K562 (cell line): ENCODE results near the gene PI16. TPM values are rescaled to one million over a fixed set of nuclear protein-coding genes. Genes with fewer than 3 reads are reported as not detected.
A peak's percentile ranks its signal among the peaks of the same experiment; 100 is the strongest.

Source experiments
- ATAC-seq: fragments of 200-7000 bp; cut with Tn5 transposase; 3 replicates; pipeline ENCODE4 v1.9.1; 2020; ENCODE audit warnings: moderate library complexity
- BruUV-seq: library from RNA; stranded (reverse); fragments of 400-500 nt; replicated peaks from 2 replicates; lab custom pipeline; 2021; lab: Mats Ljungman, UMichigan
- CTCF ChIA-PET: fragments of 300-600 bp; formaldehyde crosslinking; extraction: SDS; loops from one replicate; lab custom pipeline; 2021; ENCODE audit warnings: low intra/inter-chr PET ratio; lab: Yijun Ruan, JAX
- POLR2A ChIA-PET: fragments of 300-600, 350-650 bp; sonication (Branson Sonifier 250); formaldehyde crosslinking; extraction: SDS; loops from one replicate; lab custom pipeline; 2021; ENCODE audit warnings: antibody characterized with exemption, inconsistent platforms; lab: Yijun Ruan, JAX
- DNase-seq, 4 experiments: peaks; one replicate each; pipeline versions ENCODE4 v3.0.0 to v3.0.0-alpha.2; 2011 to 2018; ENCODE audit warnings: low spot score in 3 of 4, mixed read lengths in 3 of 4; ENCODE audit errors: extremely low read depth in 1 of 4
- FAIRE-seq: peaks from 2 replicates; lab custom pipeline; 2011; peaks lifted over from hg19 to GRCh38; lab: Jason Lieb, UNC
- H2AFZ ChIP-seq: 2 replicates; pipeline ENCODE4 v1.6.0; 2011; ENCODE audit warnings: low read depth, low read length, control low read depth, inconsistent platforms
- H3K27ac ChIP-seq: fragments of 200-600 bp; 3 replicates; pipeline ENCODE4 v1.8.0; 2011; ENCODE audit warnings: low read depth, mild to moderate bottlenecking, control low read depth, inconsistent platforms, low read length, moderate library complexity, mixed read lengths; ENCODE audit errors: extremely low read depth
- H3K27me3 ChIP-seq, 2 experiments: fragments of 300-600 bp in 1 of 2; 2 replicates in 1 of 2; 3 replicates in 1 of 2; pipeline versions ENCODE4 v1.6.0 to v1.8.0; 2011; ENCODE audit warnings: inconsistent platforms in 2 of 2, low read length in 2 of 2, mild to moderate bottlenecking in 1 of 2, mixed read lengths in 1 of 2, moderate library complexity in 1 of 2; ENCODE audit not compliant: control insufficient read depth in 2 of 2, insufficient read depth in 2 of 2
- H3K36me3 ChIP-seq: fragments of 300-600 bp; 3 replicates; pipeline ENCODE4 v1.8.0; 2011; ENCODE audit warnings: mild to moderate bottlenecking, low read length, inconsistent platforms; ENCODE audit not compliant: control insufficient read depth, insufficient read depth
- H3K4me1 ChIP-seq, 2 experiments: fragments of 200-600 bp in 1 of 2; replicated peaks in 1 of 2; 2 replicates in 1 of 2; 3 replicates in 1 of 2; pipeline versions ENCODE4 v1.5.1 to v1.8.0; 2011; ENCODE audit warnings: inconsistent platforms in 2 of 2, low read length in 2 of 2, mild to moderate bottlenecking in 1 of 2, mixed read lengths in 1 of 2, moderate library complexity in 1 of 2; ENCODE audit not compliant: control insufficient read depth in 2 of 2, insufficient read depth in 2 of 2
- H3K4me2 ChIP-seq: 2 replicates; pipeline ENCODE4 v1.6.1; 2011; ENCODE audit warnings: low read length, control low read depth, inconsistent platforms, mixed read lengths; ENCODE audit not compliant: insufficient read depth
- H3K4me3 ChIP-seq: fragments of 200-600 bp; sonication (generic), shearing (Covaris generic); 2 replicates; pipeline ENCODE4 v1.5.1; 2016; ENCODE audit warnings: control low read depth, inconsistent platforms
- H3K79me2 ChIP-seq: fragments of 200-600 bp; 3 replicates; pipeline ENCODE4 v1.8.0; 2011; ENCODE audit warnings: low read length, inconsistent platforms; ENCODE audit not compliant: control insufficient read depth, insufficient read depth
- H3K9ac ChIP-seq, 2 experiments: 2 replicates each; pipeline versions ENCODE4 v1.6.0 to v1.6.1; 2011; ENCODE audit warnings: low read depth in 2 of 2, low read length in 2 of 2, control low read depth in 1 of 2, inconsistent platforms in 1 of 2, mild to moderate bottlenecking in 1 of 2, mixed read lengths in 1 of 2; ENCODE audit not compliant: insufficient read depth in 1 of 2
- H3K9me1 ChIP-seq: one replicate; pipeline ENCODE4 v1.6.0; 2011; ENCODE audit warnings: inconsistent platforms, mild to moderate bottlenecking, low read length, moderate library complexity; ENCODE audit not compliant: control insufficient read depth, insufficient read depth
- H3K9me3 ChIP-seq: replicated peaks from 2 replicates; pipeline ENCODE4 v1.5.1; 2011; ENCODE audit warnings: low read depth, low read length, inconsistent platforms; ENCODE audit not compliant: control insufficient read depth, insufficient read depth
- H4K20me1 ChIP-seq: replicated peaks from 2 replicates; pipeline ENCODE4 v1.6.1; 2011; ENCODE audit warnings: low read length, inconsistent platforms, mixed read lengths; ENCODE audit not compliant: control insufficient read depth, insufficient read depth
- CBFA2T3 ChIP-seq: fragments of 450-650 bp; IDR thresholded peaks from 2 replicates; pipeline ENCODE4 v1.6.1; 2017
- E2F3 ChIP-seq: fragments of 250-450 bp; sonication (Bioruptor Pico); IDR thresholded peaks from 2 replicates; pipeline ENCODE4 v1.4.0; 2020; ENCODE audit warnings: mild to moderate bottlenecking
- FOXA1 ChIP-seq: fragments of 450-650 bp; IDR thresholded peaks from 2 replicates; pipeline ENCODE4 v1.6.1; 2016; ENCODE audit warnings: mild to moderate bottlenecking, borderline replicate concordance
- GATAD2A ChIP-seq: fragments of 450-650 bp; IDR thresholded peaks from 2 replicates; pipeline ENCODE4 v1.6.1; 2017
- RAD21 ChIP-seq, 2 experiments: fragments of 250-450 bp in 1 of 2; fragments of 450-650 bp in 1 of 2; sonication (Bioruptor Pico) in 1 of 2; formaldehyde crosslinking in 1 of 2; IDR thresholded peaks in 1 of 2; conservative IDR thresholded peaks in 1 of 2; 2 replicates each; pipeline versions ENCODE4 v1.4.0 to v1.8.0; 2020 to 2022; ENCODE audit warnings: mild to moderate bottlenecking in 2 of 2, moderate library complexity in 1 of 2
- ZBTB7A ChIP-seq: IDR thresholded peaks from 2 replicates; pipeline ENCODE4 v1.6.1; 2011; ENCODE audit warnings: low read depth, mild to moderate bottlenecking, low read length, moderate library complexity, borderline replicate concordance; ENCODE audit not compliant: control insufficient read depth
- ZNF197 ChIP-seq: fragments of 200-800 bp; sonication (Bioruptor generic); IDR thresholded peaks from 2 replicates; pipeline ENCODE4 v1.6.1; 2016; ENCODE audit warnings: low read depth, missing genetic modification characterization, missing compliant biosample characterization
- ZNF282 ChIP-seq: sonication (generic); formaldehyde crosslinking; IDR thresholded peaks from 2 replicates; pipeline ENCODE4 v1.8.1; 2023; ENCODE audit warnings: missing genetic modification reagents
- ZNF444 ChIP-seq: fragments of 250-450 bp; sonication (Bioruptor Pico); IDR thresholded peaks from 2 replicates; pipeline ENCODE4 v1.4.0; 2020; ENCODE audit warnings: mild to moderate bottlenecking, moderate library complexity
- WGBS: fragments of 100-300 bp; shearing (Covaris generic); methylation state at CpG from one replicate; pipeline ENCODE4 v1.1.6; 2016; ENCODE audit warnings: low coverage, mixed read lengths; ENCODE audit not compliant: insufficient coverage; ENCODE audit errors: missing lambda C conversion rate; 5-methylcytosine and 5-hydroxymethylcytosine counted together
- in situ Hi-C: fragments of 300-500 bp; cut with MboI; formaldehyde crosslinking; loops from 4 replicates; pipeline ENCODE4 v1.15.0; 2018; ENCODE audit warnings: inconsistent platforms, mixed read lengths
- intact Hi-C: fragments of 100-400 bp; cut with micrococcal nuclease; formaldehyde crosslinking; loops from 2 replicates; pipeline ENCODE4 v1.14.2; 2022
- polyA plus RNA-seq, 8 experiments: library from polyadenylated mRNA; depleted of rRNA in 4 of 8; stranded (reverse) in 5 of 8; unstranded in 3 of 8; fragments of >200 nt; fragmentation: Nextera tagmentation in 2 of 8; fragmentation: Illumina TruSeq in 1 of 8; extraction: Ambion mirVana in 2 of 8; extraction: Trizol in 1 of 8; gene quantifications; 2 replicates each; pipeline versions ENCODE4 v1.2.1 to v1.2.3, GENCODE V29; 2011 to 2014; ENCODE audit warnings: inconsistent platforms in 1 of 8, missing spikeins in 1 of 8
- total RNA-seq, 7 experiments: library from RNA; depleted of rRNA in 6 of 7; stranded (reverse); fragments of >200 nt in 6 of 7; fragmentation: Illumina TruSeq in 2 of 7; extraction: Trizol in 2 of 7; gene quantifications; 2 replicates each; pipeline versions ENCODE4 v1.2.1 to v1.2.3, GENCODE V29; 2011 to 2021; ENCODE audit warnings: low replicate concordance in 1 of 7
- TF ChIP-seq, protein P1 (sequence below), 3 experiments: fragments of 200-800 bp in 1 of 3; fragments of 250-450 bp in 1 of 3; fragments of 450-650 bp in 1 of 3; sonication (Bioruptor Pico) in 1 of 3; sonication (Bioruptor generic) in 1 of 3; formaldehyde crosslinking in 1 of 3; IDR thresholded peaks; 2 replicates each; pipeline versions ENCODE4 v1.6.1 to v1.8.0; 2016 to 2022; ENCODE audit warnings: mild to moderate bottlenecking in 2 of 3, missing genetic modification characterization in 2 of 3, missing compliant biosample characterization in 1 of 3, moderate library complexity in 1 of 3
- TF ChIP-seq, protein P2 (sequence below), 2 experiments: fragments of 450-650 bp in 1 of 2; sonication (generic) in 1 of 2; formaldehyde crosslinking; conservative IDR thresholded peaks; 2 replicates each; pipeline versions ENCODE4 v1.4.0 to v1.8.1; 2020 to 2022; ENCODE audit warnings: mild to moderate bottlenecking in 1 of 2, missing genetic modification reagents in 1 of 2
- TF ChIP-seq, protein P3 (sequence below), 2 experiments: fragments of 450-650 bp in 1 of 2; IDR thresholded peaks; 2 replicates each; pipeline ENCODE4 v1.6.1; 2011 to 2017; ENCODE audit warnings: low read depth in 2 of 2, antibody characterized with exemption in 1 of 2, borderline replicate concordance in 1 of 2, low read length in 1 of 2, mild to moderate bottlenecking in 1 of 2, mixed read lengths in 1 of 2; ENCODE audit not compliant: control insufficient read depth in 1 of 2

PI16 gene
- total and polyA plus RNA-seq, 9 of the 15 experiments (the other 6 are each of a cell fraction or from before 2014, with no cell fraction given): 0.06 to 0.18 TPM; not detected in 7

DNA sequence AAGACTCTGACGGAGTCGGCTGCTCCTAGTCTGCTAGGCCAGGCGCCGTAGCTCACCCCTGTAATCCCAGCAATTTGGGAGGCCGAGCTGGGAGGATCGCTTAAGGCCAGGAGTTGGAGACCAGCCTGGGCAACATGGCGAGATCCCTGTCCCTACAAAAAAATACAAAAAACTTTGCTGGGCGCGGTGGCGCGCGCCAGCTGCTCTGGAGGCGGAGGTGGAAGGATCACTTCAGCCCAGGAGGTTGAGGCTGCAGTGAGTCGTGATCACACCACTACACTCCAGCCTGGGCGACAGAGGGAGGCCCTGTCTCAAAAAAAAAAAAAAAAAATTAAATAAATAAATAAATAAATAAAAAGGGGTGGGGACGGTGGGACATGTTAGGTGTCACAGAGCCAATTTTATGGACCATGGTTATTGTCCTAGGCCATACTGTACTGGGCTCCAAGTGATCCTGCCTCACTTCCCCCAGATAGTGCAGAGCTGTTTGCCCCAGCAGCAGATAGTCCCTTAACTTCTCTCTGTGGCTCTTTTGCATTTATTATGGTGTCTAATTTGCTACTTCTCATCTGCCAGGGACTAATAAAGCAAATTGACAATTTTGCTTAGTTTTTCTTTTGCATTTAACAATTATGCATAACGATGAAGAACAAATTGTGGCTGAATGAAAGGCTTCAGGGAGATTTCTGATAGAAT lies 5.2 kb downstream of the PI16 start:
- no peak overlapping the region for H3K4me2 ChIP-seq
- TF ChIP-seq RAD21 (CRISPR knock-in tag; conservative IDR thresholded peaks at IDR 0.05 in 1 of 2, IDR thresholded peaks at IDR 0.05 in 1 of 2) (no peak), ZNF197 (no peak), GATAD2A (no peak), FOXA1 (no peak), E2F3 (CRISPR knock-in tag) (0 out of 2 replicates have a peak, but pooled peaks have one; percentile 35), ZBTB7A (0 out of 2 replicates have a peak, but pooled peaks have one; percentile 37), ZNF444 (no peak), CBFA2T3 (0 out of 2 replicates have a peak, but pooled peaks have one; percentile 2), ZNF282 (CRISPR knock-in tag) (0 out of 2 replicates have a peak, but pooled peaks have one; percentile 11)
- TF ChIP-seq, protein P1, sequence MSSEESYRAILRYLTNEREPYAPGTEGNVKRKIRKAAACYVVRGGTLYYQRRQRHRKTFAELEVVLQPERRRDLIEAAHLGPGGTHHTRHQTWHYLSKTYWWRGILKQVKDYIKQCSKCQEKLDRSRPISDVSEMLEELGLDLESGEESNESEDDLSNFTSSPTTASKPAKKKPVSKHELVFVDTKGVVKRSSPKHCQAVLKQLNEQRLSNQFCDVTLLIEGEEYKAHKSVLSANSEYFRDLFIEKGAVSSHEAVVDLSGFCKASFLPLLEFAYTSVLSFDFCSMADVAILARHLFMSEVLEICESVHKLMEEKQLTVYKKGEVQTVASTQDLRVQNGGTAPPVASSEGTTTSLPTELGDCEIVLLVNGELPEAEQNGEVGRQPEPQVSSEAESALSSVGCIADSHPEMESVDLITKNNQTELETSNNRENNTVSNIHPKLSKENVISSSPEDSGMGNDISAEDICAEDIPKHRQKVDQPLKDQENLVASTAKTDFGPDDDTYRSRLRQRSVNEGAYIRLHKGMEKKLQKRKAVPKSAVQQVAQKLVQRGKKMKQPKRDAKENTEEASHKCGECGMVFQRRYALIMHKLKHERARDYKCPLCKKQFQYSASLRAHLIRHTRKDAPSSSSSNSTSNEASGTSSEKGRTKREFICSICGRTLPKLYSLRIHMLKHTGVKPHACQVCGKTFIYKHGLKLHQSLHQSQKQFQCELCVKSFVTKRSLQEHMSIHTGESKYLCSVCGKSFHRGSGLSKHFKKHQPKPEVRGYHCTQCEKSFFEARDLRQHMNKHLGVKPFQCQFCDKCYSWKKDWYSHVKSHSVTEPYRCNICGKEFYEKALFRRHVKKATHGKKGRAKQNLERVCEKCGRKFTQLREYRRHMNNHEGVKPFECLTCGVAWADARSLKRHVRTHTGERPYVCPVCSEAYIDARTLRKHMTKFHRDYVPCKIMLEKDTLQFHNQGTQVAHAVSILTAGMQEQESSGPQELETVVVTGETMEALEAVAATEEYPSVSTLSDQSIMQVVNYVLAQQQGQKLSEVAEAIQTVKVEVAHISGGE (CRISPR knock-in tag; IDR thresholded peaks at IDR 0.05): no peak; a peak in 1 of 6 replicates
- TF ChIP-seq, protein P2, sequence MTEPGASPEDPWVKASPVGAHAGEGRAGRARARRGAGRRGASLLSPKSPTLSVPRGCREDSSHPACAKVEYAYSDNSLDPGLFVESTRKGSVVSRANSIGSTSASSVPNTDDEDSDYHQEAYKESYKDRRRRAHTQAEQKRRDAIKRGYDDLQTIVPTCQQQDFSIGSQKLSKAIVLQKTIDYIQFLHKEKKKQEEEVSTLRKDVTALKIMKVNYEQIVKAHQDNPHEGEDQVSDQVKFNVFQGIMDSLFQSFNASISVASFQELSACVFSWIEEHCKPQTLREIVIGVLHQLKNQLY (CRISPR knock-in tag; conservative IDR thresholded peaks at IDR 0.05): 0 out of 4 replicates have a peak, but pooled peaks of 1 of the 2 experiments have one; percentile 9
- TF ChIP-seq, protein P3, sequence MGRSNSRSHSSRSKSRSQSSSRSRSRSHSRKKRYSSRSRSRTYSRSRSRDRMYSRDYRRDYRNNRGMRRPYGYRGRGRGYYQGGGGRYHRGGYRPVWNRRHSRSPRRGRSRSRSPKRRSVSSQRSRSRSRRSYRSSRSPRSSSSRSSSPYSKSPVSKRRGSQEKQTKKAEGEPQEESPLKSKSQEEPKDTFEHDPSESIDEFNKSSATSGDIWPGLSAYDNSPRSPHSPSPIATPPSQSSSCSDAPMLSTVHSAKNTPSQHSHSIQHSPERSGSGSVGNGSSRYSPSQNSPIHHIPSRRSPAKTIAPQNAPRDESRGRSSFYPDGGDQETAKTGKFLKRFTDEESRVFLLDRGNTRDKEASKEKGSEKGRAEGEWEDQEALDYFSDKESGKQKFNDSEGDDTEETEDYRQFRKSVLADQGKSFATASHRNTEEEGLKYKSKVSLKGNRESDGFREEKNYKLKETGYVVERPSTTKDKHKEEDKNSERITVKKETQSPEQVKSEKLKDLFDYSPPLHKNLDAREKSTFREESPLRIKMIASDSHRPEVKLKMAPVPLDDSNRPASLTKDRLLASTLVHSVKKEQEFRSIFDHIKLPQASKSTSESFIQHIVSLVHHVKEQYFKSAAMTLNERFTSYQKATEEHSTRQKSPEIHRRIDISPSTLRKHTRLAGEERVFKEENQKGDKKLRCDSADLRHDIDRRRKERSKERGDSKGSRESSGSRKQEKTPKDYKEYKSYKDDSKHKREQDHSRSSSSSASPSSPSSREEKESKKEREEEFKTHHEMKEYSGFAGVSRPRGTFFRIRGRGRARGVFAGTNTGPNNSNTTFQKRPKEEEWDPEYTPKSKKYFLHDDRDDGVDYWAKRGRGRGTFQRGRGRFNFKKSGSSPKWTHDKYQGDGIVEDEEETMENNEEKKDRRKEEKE (IDR thresholded peaks at IDR 0.05; ENCODE audit: borderline replicate concordance in 1 of 2, control insufficient read depth in 1 of 2, low read depth in 2 of 2, low read length in 1 of 2): no peak
- peak; percentile 70 for FAIRE-seq
- ATAC-seq: peak; percentile 10; the same call in 1 of the 3 replicates
- intact Hi-C loops (no loop called here), in situ Hi-C loops (no loop called here)
- ChIA-PET POLR2A (interaction anchor here (0.7 to 1.5 kb wide), 5 partner anchors 23 to 210 kb away, joined by 3 to 5 read pairs (median 3); partner anchors contain the start of gene PIM1), CTCF (no interaction called here)
- DNase-seq: no peak
- BruUV-seq: no TSS peak
- H3K9me3 ChIP-seq: no peaks in the 10 kb centered on the region
- WGBS: 75% methylated on average over 17 of the region's 17 CpGs
- no peaks in the 10 kb centered on the region for H3K36me3 ChIP-seq
- no peak overlapping the region for H3K27ac ChIP-seq
- peaks cover 13 to 44% of the 10 kb centered on the region in 2 experiments; a peak in 4 of 5 replicates for H3K27me3 ChIP-seq
- H3K79me2 ChIP-seq: no peaks in the 10 kb centered on the region
- peaks cover 25 to 58% of the 10 kb centered on the region in 2 experiments; a peak in 4 of 5 replicates for H3K4me1 ChIP-seq
- no peak overlapping the region for H3K4me3 ChIP-seq
- no peaks in the 10 kb centered on the region for H3K9me1 ChIP-seq
- peaks cover 31% of the 10 kb centered on the region for H4K20me1 ChIP-seq
- no peak overlapping the region for H2AFZ ChIP-seq
- 0 out of 4 replicates have a peak overlapping the region, but pooled peaks of 1 of the 2 experiments have one; percentile 7 for H3K9ac ChIP-seq
